Caco-2 (cell line): ENCODE data around the gene GRIK4. TPM values are rescaled to one million over a fixed set of nuclear protein-coding genes. Genes with fewer than 3 reads are reported as not detected.

Experiments used
- BruUV-seq: library from RNA; stranded (reverse); fragments of 400-500 nt; replicated peaks from 2 replicates; lab custom pipeline; 2021; lab: Mats Ljungman, UMichigan
- CTCF ChIA-PET: fragments of 300-600 bp; sonication (Branson Sonifier 250); formaldehyde crosslinking; loops from one replicate; lab custom pipeline; 2022; ENCODE audit warnings: antibody characterized with exemption; lab: Charles Lee
- POLR2A ChIA-PET: fragments of 300-600 bp; sonication (Branson Sonifier 250); formaldehyde crosslinking; loops from one replicate; lab custom pipeline; 2022; ENCODE audit warnings: antibody characterized with exemption; lab: Charles Lee
- DNase-seq, 2 experiments: peaks; one replicate each; pipeline versions ENCODE4 v3.0.0 to v3.0.0-alpha.2; 2020 to 2022
- H3K27me3 ChIP-seq: replicated peaks from 2 replicates; pipeline ENCODE4 v1.6.0; 2011; ENCODE audit warnings: low read length; ENCODE audit not compliant: control insufficient read depth, insufficient read depth
- H3K36me3 ChIP-seq: 2 replicates; pipeline ENCODE4 v1.5.1; 2011; ENCODE audit warnings: low read length; ENCODE audit not compliant: control insufficient read depth, insufficient read depth
- H3K4me1 ChIP-seq: fragments of 250-450 bp; sonication (Bioruptor Pico); 2 replicates; pipeline ENCODE4 v1.5.1; 2020; ENCODE audit warnings: mild to moderate bottlenecking
- H3K4me3 ChIP-seq: 2 replicates; pipeline ENCODE4 v1.5.1; 2011; ENCODE audit warnings: low read depth, mild to moderate bottlenecking, control low read depth, low read length
- H3K9me3 ChIP-seq: fragments of 250-450 bp; sonication (Bioruptor Pico); 2 replicates; pipeline ENCODE4 v1.5.1; 2020; ENCODE audit warnings: mild to moderate bottlenecking, moderate library complexity
- H3K27ac Mint-ChIP-seq: one replicate; pipeline ENCODE4 v1.8.0; 2022; ENCODE audit warnings: mixed read lengths; ENCODE audit not compliant: unreplicated experiment
- H3K27me3 Mint-ChIP-seq: one replicate; pipeline ENCODE4 v1.8.0; 2022; ENCODE audit warnings: mixed read lengths; ENCODE audit not compliant: insufficient read depth, unreplicated experiment
- H3K36me3 Mint-ChIP-seq: one replicate; pipeline ENCODE4 v1.8.0; 2022; ENCODE audit warnings: mild to moderate bottlenecking, mixed read lengths; ENCODE audit not compliant: insufficient read depth, unreplicated experiment
- H3K4me1 Mint-ChIP-seq: one replicate; pipeline ENCODE4 v1.8.0; 2022; ENCODE audit warnings: low read depth, mixed read lengths; ENCODE audit not compliant: unreplicated experiment
- H3K4me3 Mint-ChIP-seq: one replicate; pipeline ENCODE4 v1.8.0; 2022; ENCODE audit warnings: mild to moderate bottlenecking, moderate library complexity, mixed read lengths; ENCODE audit not compliant: unreplicated experiment
- H3K9me3 Mint-ChIP-seq: one replicate; pipeline ENCODE4 v1.8.0; 2022; ENCODE audit warnings: mixed read lengths; ENCODE audit not compliant: unreplicated experiment
- CTCF ChIP-seq, 2 experiments: fragments of 200-600 bp in 1 of 2; IDR thresholded peaks; 1 replicate in 1 of 2; 2 replicates in 1 of 2; pipeline versions ENCODE4 v1.5.1 to v1.8.0; 2011 to 2022; ENCODE audit warnings: antibody characterized with exemption in 1 of 2, control low read depth in 1 of 2, inconsistent platforms in 1 of 2, low read depth in 1 of 2, low read length in 1 of 2, mild to moderate bottlenecking in 1 of 2, moderate library complexity in 1 of 2; ENCODE audit not compliant: insufficient read depth in 1 of 2, severe bottlenecking in 1 of 2, unreplicated experiment in 1 of 2
- intact Hi-C: fragments of 100-400 bp; cut with micrococcal nuclease; formaldehyde crosslinking; loops from one replicate; pipeline ENCODE4 v1.10.0; 2022; ENCODE audit not compliant: unreplicated experiment
- total RNA-seq: library from RNA; stranded (reverse); gene quantifications from 2 replicates; pipeline ENCODE4 v1.2.3, GENCODE V29; 2022

The GRIK4 gene
- total RNA-seq, 1 experiment from 2014 or later, result 2.0 TPM

- Histone ChIP-seq H3K4me1 (no peaks in the 10 kb centered on the region), H3K4me3 (no peak overlapping the region), H3K36me3 (no peaks in the 10 kb centered on the region), H3K27me3 (no peaks in the 10 kb centered on the region), H3K9me3 (peaks cover 4% of the 10 kb centered on the region; the same call in 1 of the 2 replicates)
- TF ChIP-seq CTCF (IDR thresholded peaks at IDR 0.05; ENCODE audit: insufficient read depth in 1 of 2, low read depth in 1 of 2, low read length in 1 of 2, severe bottlenecking in 1 of 2, unreplicated experiment in 1 of 2), result no peak
- no peak overlapping the region for H3K27ac Mint-ChIP-seq
- peaks cover 24% of the 10 kb centered on the region for H3K27me3 Mint-ChIP-seq
- DNase-seq, result no peak
- H3K4me3 Mint-ChIP-seq, result no peak overlapping the region
- H3K36me3 Mint-ChIP-seq, result no peaks in the 10 kb centered on the region
- peaks cover 20% of the 10 kb centered on the region for H3K9me3 Mint-ChIP-seq
- intact Hi-C loops, result no loop called here
- CTCF ChIA-PET, result no interaction called here
- POLR2A ChIA-PET, result no interaction called here
- no peaks in the 10 kb centered on the region for H3K4me1 Mint-ChIP-seq
- BruUV-seq, result no TSS peak
These were observed 492.8 kb downstream of the GRIK4 start for GRCh38 chr11:121004206-121004840.

- peaks cover 20% of the 10 kb centered on the region for H3K9me3 Mint-ChIP-seq
- intact Hi-C loops, result no loop called here
- H3K4me1 Mint-ChIP-seq, result no peaks in the 10 kb centered on the region
- no peaks in the 10 kb centered on the region for H3K27me3 ChIP-seq
- no peak overlapping the region for H3K4me3 Mint-ChIP-seq
- H3K36me3 Mint-ChIP-seq, result no peaks in the 10 kb centered on the region
- POLR2A ChIA-PET, result no interaction called here
- peaks cover 4% of the 10 kb centered on the region; the same call in 1 of the 2 replicates for H3K9me3 ChIP-seq
- peaks cover 26% of the 10 kb centered on the region for H3K27me3 Mint-ChIP-seq
- H3K4me1 ChIP-seq, result no peaks in the 10 kb centered on the region
- CTCF ChIA-PET, result no interaction called here
- TF ChIP-seq CTCF (IDR thresholded peaks at IDR 0.05; ENCODE audit: insufficient read depth in 1 of 2, low read depth in 1 of 2, low read length in 1 of 2, severe bottlenecking in 1 of 2, unreplicated experiment in 1 of 2), result no peak
- DNase-seq, result no peak
- H3K27ac Mint-ChIP-seq, result no peak overlapping the region
- no TSS peak for BruUV-seq
- H3K36me3 ChIP-seq, result no peaks in the 10 kb centered on the region
- no peak overlapping the region for H3K4me3 ChIP-seq
These were observed 495.4 kb downstream of the GRIK4 start for GRCh38 chr11:121006922-121007321.

GRCh38 chr11:121008551-121008950, 497.0 kb downstream of the GRIK4 start:
- Mint-ChIP-seq H3K4me3 (no peak overlapping the region), H3K27me3 (peaks cover 24% of the 10 kb centered on the region), H3K9me3 (peaks cover 20% of the 10 kb centered on the region), H3K4me1 (no peaks in the 10 kb centered on the region), H3K27ac (no peak overlapping the region), H3K36me3 (no peaks in the 10 kb centered on the region)
- no peak for DNase-seq
- intact Hi-C loops, result no loop called here
- Histone ChIP-seq H3K4me1 (no peaks in the 10 kb centered on the region), H3K9me3 (peaks cover 4% of the 10 kb centered on the region; the same call in 1 of the 2 replicates), H3K4me3 (no peak overlapping the region), H3K36me3 (no peaks in the 10 kb centered on the region), H3K27me3 (no peaks in the 10 kb centered on the region)
- no TSS peak for BruUV-seq
- no peak for TF ChIP-seq CTCF (IDR thresholded peaks at IDR 0.05; ENCODE audit: insufficient read depth in 1 of 2, low read depth in 1 of 2, low read length in 1 of 2, severe bottlenecking in 1 of 2, unreplicated experiment in 1 of 2)
- ChIA-PET POLR2A (no interaction called here), CTCF (no interaction called here)
